Activated T-cell treated with anti-CD3 and anti-CD28 coated beads, Interleukin-2, amount 50 U/mL, for 48 hours (primary cell): Measurements from ENCODE around the gene IL32.

Source experiments
- DNase-seq, 2 experiments: peaks; one replicate each; pipeline ENCODE4 v3.0.0-alpha.2; 2020

The IL32 gene

GRCh38 chr16:3065069-3065741, at the start of gene IL32:
IL32 (plus strand) TSS chr16:3065640; CDS start chr16:3065812, 172 bp downstream.
- DNase-seq: peak; percentile 85

- no peak for DNase-seq
Observed at GRCh38 chr16:3015865-3016521, 49.4 kb upstream of the IL32 start.

- DNase-seq: no peak
Observed at GRCh38 chr16:3017344-3017743, 48.1 kb upstream of the IL32 start.

GRCh38 chr16:3017794-3018506, 47.5 kb upstream of the IL32 start, which contains the start of gene CLDN6:
CLDN6 (minus strand) TSS chr16:3018183; CDS start chr16:3016021, 2,162 bp downstream.
- DNase-seq: peak; percentile 61 to 66

- DNase-seq: no peak
Observed at GRCh38 chr16:3019594-3020246, 45.7 kb upstream of the IL32 start.

- peak; percentile 80 to 86 for DNase-seq
Observed at GRCh38 chr16:3020247-3020603, 45.2 kb upstream of the IL32 start, which contains the start of gene TNFRSF12A. TNFRSF12A (plus strand) TSS chr16:3020368; CDS start chr16:3020398, 30 bp downstream.

- DNase-seq: peak; percentile 60 to 71
Observed at GRCh38 chr16:3020604-3021448, 44.6 kb upstream of the IL32 start.

GRCh38 chr16:3021449-3022207, 43.8 kb upstream of the IL32 start:
- peak; percentile 92 to 93 for DNase-seq

- DNase-seq: peak; percentile 94
Observed at GRCh38 chr16:3022208-3022683, 43.2 kb upstream of the IL32 start.

GRCh38 chr16:3022684-3023414, 42.6 kb upstream of the IL32 start:
- DNase-seq: peak; percentile 49 to 64

- DNase-seq: peak in 1 of 2 experiments; percentile 63
Observed at GRCh38 chr16:3023415-3023668, 42.1 kb upstream of the IL32 start.

- peak; percentile 97 for DNase-seq
Observed at GRCh38 chr16:3023669-3024478, 41.6 kb upstream of the IL32 start, which contains the start of the genes HCFC1R1 and THOC6. HCFC1R1 (minus strand) TSS chr16:3023942; CDS start chr16:3023941, 1 bp downstream. THOC6 (plus strand) TSS chr16:3024035; CDS start chr16:3024327, 292 bp downstream.

- DNase-seq: no peak
Observed at GRCh38 chr16:3025032-3026002, 40.1 kb upstream of the IL32 start.

- no peak for DNase-seq
Observed at GRCh38 chr16:3026003-3026378, 39.4 kb upstream of the IL32 start.

- no peak for DNase-seq
Observed at GRCh38 chr16:3026609-3027488, 38.6 kb upstream of the IL32 start.

GRCh38 chr16:3027489-3027795, 38.0 kb upstream of the IL32 start:
- no peak for DNase-seq

- DNase-seq: peak; percentile 93
Observed at GRCh38 chr16:3027983-3028715, 37.3 kb upstream of the IL32 start.
